Prostate gland (tissue), 2 donors: ENCODE results near the gene SLC5A6. TPM values are rescaled to one million over a fixed set of nuclear protein-coding genes. Genes with fewer than 3 reads are reported as not detected.

ENCODE experiments used
- DNase-seq: peaks from one replicate; pipeline ENCODE4 v3.0.0-alpha.2; 2019; ENCODE audit warnings: low spot score
- H3K27ac ChIP-seq, 2 donors: fragments of 200-600 bp; sonication (generic); 2 replicates each; pipeline ENCODE4 v1.5.1; 2017 to 2019
- H3K27me3 ChIP-seq: fragments of 200-600 bp; sonication (generic); replicated peaks from 2 replicates; pipeline ENCODE4 v1.5.1; 2019; ENCODE audit not compliant: insufficient read depth
- H3K36me3 ChIP-seq, 2 donors: fragments of 200-600 bp; sonication (generic); 1 replicate in 1 of 2; 2 replicates in 1 of 2; pipeline versions ENCODE4 v1.5.1 to v1.8.1; 2017 to 2019
- H3K4me1 ChIP-seq: fragments of 200-600 bp; sonication (generic); replicated peaks from 2 replicates; pipeline ENCODE4 v1.5.1; 2019
- H3K4me3 ChIP-seq, 2 donors: fragments of 200-600 bp; sonication (generic); 2 replicates each; pipeline ENCODE4 v1.5.1; 2017 to 2019
- H3K9me3 ChIP-seq: fragments of 200-600 bp; sonication (generic); 2 replicates; pipeline ENCODE4 v1.5.1; 2017
- POLR2A ChIP-seq: fragments of 450-650 bp; IDR thresholded peaks from one replicate; pipeline ENCODE4 v1.6.1; 2016; ENCODE audit warnings: antibody characterized with exemption, mild to moderate bottlenecking
- POLR2AphosphoS5 ChIP-seq: sonication (generic); formaldehyde crosslinking; IDR thresholded peaks from one replicate; pipeline ENCODE4 v1.6.1; 2017; ENCODE audit warnings: antibody characterized with exemption
- WGBS: methylation state at CpG from one replicate; pipeline ENCODE4 v1.1.5; 2018; 5-methylcytosine and 5-hydroxymethylcytosine counted together
- intact Hi-C: fragments of 100-400 bp; cut with DNase I; formaldehyde crosslinking; loops from one replicate; pipeline ENCODE4 v1.14.2; 2022
- total RNA-seq, 2 donors: library from RNA; depleted of rRNA; stranded (reverse); fragments of >200 nt; gene quantifications; one replicate each; pipeline ENCODE4 v1.1.0, GENCODE V29; 2016
- TF ChIP-seq, protein P1 (sequence below), 4 experiments: fragments of 200-600 bp in 2 of 4; fragments of 450-650 bp in 2 of 4; sonication (generic) in 2 of 4; IDR thresholded peaks; 1 replicate in 3 of 4; 2 replicates in 1 of 4; pipeline ENCODE4 v1.5.1; 2016 to 2019; ENCODE audit warnings: antibody characterized with exemption in 4 of 4, mild to moderate bottlenecking in 2 of 4, moderate library complexity in 2 of 4

The SLC5A6 gene
- total RNA-seq, 2 donors from 2014 or later = 23.9 to 65.2 TPM

- no peak for TF ChIP-seq POLR2AphosphoS5
- TF ChIP-seq, protein P1, sequence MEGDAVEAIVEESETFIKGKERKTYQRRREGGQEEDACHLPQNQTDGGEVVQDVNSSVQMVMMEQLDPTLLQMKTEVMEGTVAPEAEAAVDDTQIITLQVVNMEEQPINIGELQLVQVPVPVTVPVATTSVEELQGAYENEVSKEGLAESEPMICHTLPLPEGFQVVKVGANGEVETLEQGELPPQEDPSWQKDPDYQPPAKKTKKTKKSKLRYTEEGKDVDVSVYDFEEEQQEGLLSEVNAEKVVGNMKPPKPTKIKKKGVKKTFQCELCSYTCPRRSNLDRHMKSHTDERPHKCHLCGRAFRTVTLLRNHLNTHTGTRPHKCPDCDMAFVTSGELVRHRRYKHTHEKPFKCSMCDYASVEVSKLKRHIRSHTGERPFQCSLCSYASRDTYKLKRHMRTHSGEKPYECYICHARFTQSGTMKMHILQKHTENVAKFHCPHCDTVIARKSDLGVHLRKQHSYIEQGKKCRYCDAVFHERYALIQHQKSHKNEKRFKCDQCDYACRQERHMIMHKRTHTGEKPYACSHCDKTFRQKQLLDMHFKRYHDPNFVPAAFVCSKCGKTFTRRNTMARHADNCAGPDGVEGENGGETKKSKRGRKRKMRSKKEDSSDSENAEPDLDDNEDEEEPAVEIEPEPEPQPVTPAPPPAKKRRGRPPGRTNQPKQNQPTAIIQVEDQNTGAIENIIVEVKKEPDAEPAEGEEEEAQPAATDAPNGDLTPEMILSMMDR (IDR thresholded peaks at IDR 0.05) = no peak
- no peak for TF ChIP-seq POLR2A
- no peaks in the 10 kb centered on the region for H3K4me1 ChIP-seq
- no peak overlapping the region for H3K27ac ChIP-seq
- no peak for DNase-seq
- H3K27me3 ChIP-seq = no peaks in the 10 kb centered on the region
- H3K36me3 ChIP-seq = peaks cover 2 to 45% of the 10 kb centered on the region in 2 donors
- H3K4me3 ChIP-seq = no peak overlapping the region
- H3K9me3 ChIP-seq = no peaks in the 10 kb centered on the region
- intact Hi-C loops = no loop called here
- 93% methylated on average over 14 of the region's 14 CpGs for WGBS
Measured at GRCh38 chr2:27233341-27233740, 21.3 kb upstream of the SLC5A6 start.

- WGBS = 97% methylated on average over 13 of the region's 13 CpGs
Measured at GRCh38 chr2:27231921-27232320, 19.9 kb upstream of the SLC5A6 start.

DNA sequence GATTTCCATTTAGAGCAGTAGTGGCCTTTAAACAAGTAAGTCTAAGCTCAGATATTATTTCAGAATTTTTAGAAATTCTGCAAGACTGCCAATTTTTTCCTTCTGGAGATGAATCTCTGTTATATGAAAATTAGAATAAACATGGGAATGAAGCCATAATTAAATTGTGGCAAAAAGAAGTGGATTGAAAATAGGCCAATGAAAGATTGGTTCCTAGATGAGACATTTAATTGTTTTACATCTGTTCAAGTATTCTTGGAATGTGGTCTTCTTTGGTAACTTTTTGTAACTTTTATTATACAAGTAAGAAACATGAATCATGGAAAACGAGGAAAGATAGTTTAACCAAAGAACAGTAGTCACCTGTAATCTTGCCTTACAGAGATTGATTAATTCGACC, 15.4 kb upstream of the SLC5A6 start:
- Histone ChIP-seq H3K4me1 (no peaks in the 10 kb centered on the region), H3K4me3 (no peak overlapping the region), H3K9me3 (no peaks in the 10 kb centered on the region), H3K27ac (no peak overlapping the region), H3K27me3 (no peaks in the 10 kb centered on the region), H3K36me3 (peaks cover 0 to 21% of the 10 kb centered on the region in 2 donors)
- no peak for DNase-seq
- intact Hi-C loops = no loop called here
- TF ChIP-seq POLR2A (no peak), POLR2AphosphoS5 (no peak)
- TF ChIP-seq, protein P1 (IDR thresholded peaks at IDR 0.05) = no peak
- 71% methylated on average over 2 of the region's 2 CpGs for WGBS

More at GRCh38 chr2:27231921-27232320, 19.9 kb upstream of the SLC5A6 start:
- H3K27me3 ChIP-seq = no peaks in the 10 kb centered on the region
- TF ChIP-seq, protein P1 (IDR thresholded peaks at IDR 0.05) = no peak
- no peak for TF ChIP-seq POLR2A
- TF ChIP-seq POLR2AphosphoS5 = no peak
- H3K27ac ChIP-seq = no peak overlapping the region
- no peaks in the 10 kb centered on the region for H3K9me3 ChIP-seq
- H3K4me1 ChIP-seq = no peaks in the 10 kb centered on the region
- H3K4me3 ChIP-seq = no peak overlapping the region
- DNase-seq = no peak
- intact Hi-C loops = no loop called here
- H3K36me3 ChIP-seq = peaks cover 0 to 36% of the 10 kb centered on the region in 2 donors

GRCh38 chr2:27225526-27225925, 13.5 kb upstream of the SLC5A6 start:
- no peak for DNase-seq
- intact Hi-C loops = no loop called here
- WGBS = 94% methylated on average over 9 of the region's 9 CpGs
- Histone ChIP-seq H3K27ac (no peak overlapping the region), H3K27me3 (no peaks in the 10 kb centered on the region), H3K36me3 (peaks cover 0 to 10% of the 10 kb centered on the region in 2 donors), H3K9me3 (no peaks in the 10 kb centered on the region), H3K4me3 (no peak overlapping the region), H3K4me1 (no peaks in the 10 kb centered on the region)
- TF ChIP-seq POLR2A (no peak), POLR2AphosphoS5 (no peak)
- TF ChIP-seq, protein P1 (IDR thresholded peaks at IDR 0.05) = no peak

DNA sequence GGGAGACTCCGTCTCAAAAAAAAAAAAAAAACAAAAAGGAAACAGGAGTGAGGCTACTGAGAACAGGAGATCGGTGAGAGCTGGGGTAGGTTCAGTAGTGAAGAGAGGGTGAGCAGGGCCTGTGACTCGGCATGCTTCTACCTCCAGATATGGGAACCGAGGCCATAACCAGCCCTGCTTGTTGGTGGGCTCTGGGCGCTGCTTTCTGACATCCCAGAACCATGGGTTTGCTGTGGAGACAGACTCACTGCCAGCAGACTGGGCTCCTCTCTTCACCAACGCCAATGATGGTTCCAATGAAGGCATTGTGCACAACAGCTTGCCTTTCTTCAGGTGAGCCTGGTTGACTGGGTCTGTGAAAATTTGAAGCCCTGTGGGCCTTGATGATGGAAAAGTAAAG, 11.3 kb upstream of the SLC5A6 start:
- WGBS = 96% methylated on average over 6 of the region's 6 CpGs

More for the DNA sequence above, 11.3 kb upstream of the SLC5A6 start:
- intact Hi-C loops = no loop called here
- Histone ChIP-seq H3K27me3 (no peaks in the 10 kb centered on the region), H3K4me1 (no peaks in the 10 kb centered on the region), H3K27ac (no peak overlapping the region), H3K36me3 (peaks cover 0 to 10% of the 10 kb centered on the region in 2 donors), H3K9me3 (no peaks in the 10 kb centered on the region), H3K4me3 (no peak overlapping the region)
- DNase-seq = no peak
- TF ChIP-seq, protein P1 (IDR thresholded peaks at IDR 0.05) = no peak
- TF ChIP-seq POLR2AphosphoS5 = no peak
- no peak for TF ChIP-seq POLR2A
